ENCODE data around the gene OSBPL9. TPM values are rescaled to one million over a fixed set of nuclear protein-coding genes. Genes with fewer than 3 reads are reported as not detected.

OSBPL9 gene
- total RNA-seq, 1 donor from 2014 or later = 149 TPM

DNA sequence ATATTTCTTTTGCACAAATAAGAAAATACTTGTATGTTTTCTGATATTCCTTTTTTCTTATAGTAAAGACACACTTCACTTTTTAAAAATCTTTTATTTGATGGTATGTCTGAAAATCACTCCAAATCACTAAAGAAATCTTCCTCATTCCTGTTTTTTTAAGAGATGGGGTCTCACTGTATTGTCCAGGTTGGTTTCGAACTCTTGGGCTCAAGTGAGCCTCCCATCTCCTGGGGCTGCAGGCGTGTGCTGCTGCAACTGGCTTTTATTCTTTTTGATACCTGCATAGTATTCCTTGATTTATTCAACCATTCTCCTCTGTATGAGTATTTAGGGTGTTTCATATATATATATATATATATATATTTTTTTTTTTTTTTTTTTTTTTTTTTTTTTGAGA, 88.1 kb downstream of the OSBPL9 start:
- Histone ChIP-seq H3K9me3 (ENCODE audit: low read depth) (no peaks in the 10 kb centered on the region), H3K36me3 (no peaks in the 10 kb centered on the region), H3K9ac (no peak overlapping the region), H3K4me1 (no peaks in the 10 kb centered on the region), H3K4me3 (no peak overlapping the region), H3K27ac (no peak overlapping the region), H2AFZ (replicated peaks) (no peak overlapping the region), H4K20me1 (ENCODE audit: low read depth) (no peaks in the 10 kb centered on the region), H3K79me2 (ENCODE audit: low read depth) (no peaks in the 10 kb centered on the region), H3K4me2 (no peak overlapping the region), H3K27me3 (no peaks in the 10 kb centered on the region), H3F3A (ENCODE audit: low read depth) (no peaks in the 10 kb centered on the region)
- peaks cover 8% of the 10 kb centered on the region for H3K9me3 Mint-ChIP-seq
- H3K27me3 Mint-ChIP-seq (ENCODE audit: insufficient read depth, low read depth) = peaks cover 4% of the 10 kb centered on the region
- no peaks in the 10 kb centered on the region for H3K36me3 Mint-ChIP-seq
- no peak for DNase-seq (ENCODE audit: low spot score)
- no peak overlapping the region for H3K4me3 Mint-ChIP-seq
- no peak overlapping the region for H3K27ac Mint-ChIP-seq
- no peaks in the 10 kb centered on the region for H3K4me1 Mint-ChIP-seq
- TF ChIP-seq CTCF (IDR thresholded peaks at IDR 0.05) (no peak), EZH2 (IDR thresholded peaks at IDR 0.05) (no peak), EZH2phosphoT487 (IDR thresholded peaks at IDR 0.05) (no peak)

DNA sequence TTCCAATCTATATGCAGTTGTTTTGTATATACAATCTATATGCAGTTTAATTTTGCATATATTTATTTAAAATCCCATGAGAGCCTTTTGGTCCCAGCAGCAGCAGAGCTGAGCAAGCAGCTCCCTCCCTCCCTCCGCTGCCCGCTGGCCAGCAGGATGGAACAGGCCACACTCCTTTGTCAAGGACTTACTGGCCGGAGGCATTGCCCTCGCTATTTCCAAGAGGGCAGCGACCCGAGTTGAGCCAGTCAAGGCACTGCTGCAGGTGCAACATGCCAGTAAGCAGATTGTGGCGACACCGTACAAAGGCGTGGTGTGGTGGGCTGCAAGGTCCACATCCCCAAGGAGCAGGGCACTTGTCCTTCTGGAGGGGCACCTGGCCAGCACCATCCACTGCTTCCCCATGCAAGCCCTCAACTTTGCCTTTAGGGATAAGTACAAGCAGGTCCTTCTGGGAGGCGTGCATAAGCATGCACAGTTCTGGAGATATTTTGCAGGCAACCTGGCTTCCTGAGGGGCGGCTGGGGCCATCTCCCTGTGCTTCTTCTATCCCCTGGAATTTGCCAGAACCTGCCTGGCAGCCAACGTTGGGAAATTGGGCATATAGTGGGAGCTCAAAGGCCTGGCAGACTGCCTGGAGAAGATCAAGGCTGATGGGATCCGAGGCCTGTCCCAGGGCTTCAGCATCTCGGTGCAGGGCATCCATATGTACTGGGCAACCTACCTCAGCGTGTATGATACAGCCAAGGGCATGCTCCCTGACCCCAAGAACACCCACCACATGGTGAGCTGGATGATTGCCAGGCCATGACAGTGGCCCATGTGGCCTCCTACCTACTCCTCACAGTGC, 92.2 kb downstream of the OSBPL9 start:
- DNase-seq (ENCODE audit: low spot score) = no peak
- no peaks in the 10 kb centered on the region for H3F3A ChIP-seq (ENCODE audit: low read depth)
- H3K9me3 Mint-ChIP-seq = peaks cover 14% of the 10 kb centered on the region
- no peaks in the 10 kb centered on the region for H3K9me3 ChIP-seq (ENCODE audit: low read depth)
- H3K36me3 ChIP-seq = no peaks in the 10 kb centered on the region
- H3K4me2 ChIP-seq = no peak overlapping the region
- H3K27me3 Mint-ChIP-seq (ENCODE audit: insufficient read depth, low read depth) = peaks cover 4% of the 10 kb centered on the region
- no peak overlapping the region for H3K4me3 ChIP-seq
- peaks cover 2% of the 10 kb centered on the region for H3K36me3 Mint-ChIP-seq
- H3K27me3 ChIP-seq = no peaks in the 10 kb centered on the region
- H3K9ac ChIP-seq = no peak overlapping the region
- H3K4me1 ChIP-seq = no peaks in the 10 kb centered on the region
- H2AFZ ChIP-seq (replicated peaks) = no peak overlapping the region
- no peak overlapping the region for H3K27ac Mint-ChIP-seq
- no peak overlapping the region for H3K27ac ChIP-seq
- no peaks in the 10 kb centered on the region for H4K20me1 ChIP-seq (ENCODE audit: low read depth)
- TF ChIP-seq CTCF (IDR thresholded peaks at IDR 0.05) = no peak
- TF ChIP-seq EZH2phosphoT487 (IDR thresholded peaks at IDR 0.05) = no peak
- H3K79me2 ChIP-seq (ENCODE audit: low read depth) = no peaks in the 10 kb centered on the region
- no peaks in the 10 kb centered on the region for H3K4me1 Mint-ChIP-seq
- no peak overlapping the region for H3K4me3 Mint-ChIP-seq

DNA sequence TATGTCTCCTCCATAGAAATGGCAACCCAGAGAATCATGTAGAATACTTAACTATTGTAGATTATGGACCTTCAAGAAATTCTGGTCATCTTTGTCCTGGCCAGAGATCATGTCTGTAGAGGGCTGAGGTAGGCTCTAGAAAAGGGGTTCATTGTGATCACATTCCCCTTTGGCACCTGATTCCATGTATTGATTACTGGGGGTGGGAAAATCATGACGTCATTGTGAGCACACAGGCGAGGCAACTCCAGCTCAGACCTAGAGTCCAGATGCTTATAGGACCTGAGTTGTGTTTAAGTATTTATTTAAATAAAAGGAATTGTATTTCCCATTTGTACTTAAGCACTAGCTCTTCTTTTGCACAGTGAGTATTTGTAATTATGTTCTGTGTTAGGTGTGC, 93.1 kb downstream of the OSBPL9 start:
- no peaks in the 10 kb centered on the region for H3K4me1 Mint-ChIP-seq
- no peaks in the 10 kb centered on the region for H3K4me1 ChIP-seq
- TF ChIP-seq CTCF (IDR thresholded peaks at IDR 0.05) = no peak
- TF ChIP-seq EZH2 (IDR thresholded peaks at IDR 0.05) = no peak
- no peak for TF ChIP-seq EZH2phosphoT487 (IDR thresholded peaks at IDR 0.05)
- no peak overlapping the region for H3K4me3 ChIP-seq
- H3K27me3 Mint-ChIP-seq (ENCODE audit: insufficient read depth, low read depth) = peaks cover 4% of the 10 kb centered on the region
- no peaks in the 10 kb centered on the region for H3K79me2 ChIP-seq (ENCODE audit: low read depth)
- H3F3A ChIP-seq (ENCODE audit: low read depth) = no peaks in the 10 kb centered on the region
- H4K20me1 ChIP-seq (ENCODE audit: low read depth) = no peaks in the 10 kb centered on the region
- no peaks in the 10 kb centered on the region for H3K36me3 ChIP-seq
- H3K9ac ChIP-seq = no peak overlapping the region
- no peaks in the 10 kb centered on the region for H3K9me3 ChIP-seq (ENCODE audit: low read depth)
- no peak overlapping the region for H3K4me2 ChIP-seq
- H3K9me3 Mint-ChIP-seq = peaks cover 14% of the 10 kb centered on the region
- no peak for DNase-seq (ENCODE audit: low spot score)
- H3K27ac ChIP-seq = no peak overlapping the region
- no peak overlapping the region for H2AFZ ChIP-seq (replicated peaks)
- H3K27ac Mint-ChIP-seq = no peak overlapping the region
- no peaks in the 10 kb centered on the region for H3K27me3 ChIP-seq
- peaks cover 2% of the 10 kb centered on the region for H3K36me3 Mint-ChIP-seq
- no peak overlapping the region for H3K4me3 Mint-ChIP-seq
